CD4-positive, CD25-positive, alpha-beta regulatory T cell (primary cell): ENCODE data around the gene KLHL12. TPM values are rescaled to one million over a fixed set of nuclear protein-coding genes. Genes with fewer than 3 reads are reported as not detected.
"Not testable (repeated sequence)": the region's sequence is repeated elsewhere in the genome, so short reads cannot be mapped to it uniquely, and the experiment has no call there.

Experiments used
- ATAC-seq, 2 donors: fragments of 150-1000 bp; cut with Tn5 transposase; one replicate each; pipeline ENCODE4 v1.10.0; 2021; ENCODE audit warnings: low read depth in 2 of 2, moderate number of reproducible peaks in 2 of 2, moderate library complexity in 1 of 2
- DNase-seq, 3 donors: peaks; one replicate each; pipeline versions ENCODE4 v3.0.0 to v3.0.0-alpha.2; 2012 to 2022; ENCODE audit warnings: mixed read lengths in 1 of 3
- H3K27ac ChIP-seq: one replicate; pipeline ENCODE4 v1.7.0; 2013; ENCODE audit warnings: mild to moderate bottlenecking, low read length; ENCODE audit not compliant: insufficient read depth, poor library complexity, severe bottlenecking
- H3K27me3 ChIP-seq: one replicate; pipeline ENCODE4 v1.7.0; 2013; ENCODE audit warnings: low read length; ENCODE audit not compliant: control insufficient read depth, insufficient read depth
- H3K36me3 ChIP-seq: one replicate; pipeline ENCODE4 v1.7.0; 2013; ENCODE audit warnings: mild to moderate bottlenecking, low read length, moderate library complexity; ENCODE audit not compliant: control insufficient read depth, insufficient read depth
- H3K4me1 ChIP-seq: 2 replicates; pipeline ENCODE4 v1.7.0; 2013; ENCODE audit warnings: mild to moderate bottlenecking, low read length; ENCODE audit not compliant: insufficient read depth, control insufficient read depth, poor library complexity, severe bottlenecking
- H3K4me3 ChIP-seq: one replicate; pipeline ENCODE4 v1.7.0; 2013; ENCODE audit warnings: low read depth, mild to moderate bottlenecking, low read length, moderate library complexity
- H3K9me3 ChIP-seq, 2 experiments: 1 replicate in 1 of 2; 2 replicates in 1 of 2; pipeline ENCODE4 v1.7.0; 2013; ENCODE audit warnings: low read length in 2 of 2, mild to moderate bottlenecking in 1 of 2, moderate library complexity in 1 of 2; ENCODE audit not compliant: control insufficient read depth in 2 of 2
- H3K27ac Mint-ChIP-seq, 3 donors: one replicate each; pipeline ENCODE4 v1.8.0; 2020 to 2022; ENCODE audit warnings: mild to moderate bottlenecking in 3 of 3, mixed read lengths in 3 of 3, moderate library complexity in 2 of 3
- H3K27me3 Mint-ChIP-seq: one replicate; pipeline ENCODE4 v1.8.0; 2022; ENCODE audit warnings: mild to moderate bottlenecking, mixed read lengths
- H3K36me3 Mint-ChIP-seq: one replicate; pipeline ENCODE4 v1.8.0; 2020; ENCODE audit warnings: mixed read lengths
- H3K4me1 Mint-ChIP-seq, 4 donors: one replicate each; pipeline ENCODE4 v1.8.0; 2020 to 2022; ENCODE audit warnings: mixed read lengths in 4 of 4, mild to moderate bottlenecking in 1 of 4
- H3K4me3 Mint-ChIP-seq, 4 donors: one replicate each; pipeline ENCODE4 v1.8.0; 2020 to 2022; ENCODE audit warnings: mild to moderate bottlenecking in 4 of 4, mixed read lengths in 4 of 4, moderate library complexity in 3 of 4
- H3K9me3 Mint-ChIP-seq, 7 donors: one replicate each; pipeline ENCODE4 v1.8.0; 2020 to 2022; ENCODE audit warnings: mixed read lengths in 7 of 7, mild to moderate bottlenecking in 3 of 7, moderate library complexity in 2 of 7
- polyA plus RNA-seq, 4 donors: library from polyadenylated mRNA; unstranded; fragments of 300-500 nt; fragmentation: Illumina TruSeq; gene quantifications; one replicate each; pipeline ENCODE4 v1.2.3, GENCODE V29; 2021
- total RNA-seq: library from RNA; stranded (reverse); gene quantifications from one replicate; pipeline ENCODE4 v1.2.3, GENCODE V29; 2022

KLHL12 gene
- total and polyA plus RNA-seq, 5 donors from 2014 or later: 16.5 to 27.7 (median 19.6) TPM

- peaks cover 66% of the 10 kb centered on the region for H3K36me3 Mint-ChIP-seq
- H3K4me3 Mint-ChIP-seq: no peak overlapping the region
- H3K4me3 ChIP-seq: no peak overlapping the region
- ATAC-seq: no peak
- no peak for DNase-seq
- no peak overlapping the region for H3K27ac Mint-ChIP-seq
- no peaks in the 10 kb centered on the region for H3K9me3 ChIP-seq
- H3K4me1 Mint-ChIP-seq: no peaks in the 10 kb centered on the region
- no peaks in the 10 kb centered on the region for H3K27me3 Mint-ChIP-seq
- H3K27me3 ChIP-seq: no peaks in the 10 kb centered on the region
- H3K36me3 ChIP-seq: peaks cover 84% of the 10 kb centered on the region
- H3K4me1 ChIP-seq: no peaks in the 10 kb centered on the region
- H3K27ac ChIP-seq: no peak overlapping the region
- H3K9me3 Mint-ChIP-seq: no peaks in the 10 kb centered on the region
Measured at GRCh38 chr1:202945483-202945882, 18.4 kb upstream of the KLHL12 start.

DNA sequence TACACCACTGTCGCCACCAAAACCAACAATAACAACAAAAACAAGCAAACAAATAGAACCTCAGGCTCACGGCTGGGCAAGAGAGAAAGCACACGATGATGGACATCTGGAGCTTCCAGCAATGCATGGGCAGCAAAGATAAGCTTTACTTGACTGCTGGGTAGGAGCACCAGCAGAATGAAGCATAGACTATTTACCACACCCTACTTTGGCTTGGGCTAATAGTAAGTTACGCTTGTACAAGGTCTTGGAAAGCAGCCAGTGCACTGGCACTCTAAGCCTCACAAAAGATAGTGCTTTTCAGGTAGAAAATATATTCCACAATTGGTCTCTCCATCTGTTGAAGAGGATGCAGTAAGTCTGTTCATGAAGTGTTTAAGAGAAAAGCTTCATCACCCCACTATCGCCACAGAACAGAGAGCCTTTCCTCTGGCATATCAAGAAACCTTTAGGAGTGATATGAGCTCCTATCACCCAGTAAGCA is 17.4 kb upstream of the KLHL12 start:
- Histone ChIP-seq H3K27me3 (no peaks in the 10 kb centered on the region), H3K36me3 (peaks cover 81% of the 10 kb centered on the region), H3K4me3 (no peak overlapping the region), H3K4me1 (no peaks in the 10 kb centered on the region), H3K27ac (no peak overlapping the region), H3K9me3 (no peaks in the 10 kb centered on the region)
- no peak overlapping the region for H3K27ac Mint-ChIP-seq
- no peaks in the 10 kb centered on the region for H3K9me3 Mint-ChIP-seq
- no peak overlapping the region for H3K4me3 Mint-ChIP-seq
- DNase-seq (no peak), ATAC-seq (no peak)
- no peaks in the 10 kb centered on the region for H3K4me1 Mint-ChIP-seq
- peaks cover 62% of the 10 kb centered on the region for H3K36me3 Mint-ChIP-seq
- H3K27me3 Mint-ChIP-seq: no peaks in the 10 kb centered on the region

GRCh38 chr1:202942426-202942825 is 15.4 kb upstream of the KLHL12 start:
- Mint-ChIP-seq H3K4me3 (no peak overlapping the region), H3K27ac (no peak overlapping the region), H3K9me3 (no peaks in the 10 kb centered on the region), H3K27me3 (no peaks in the 10 kb centered on the region), H3K4me1 (no peaks in the 10 kb centered on the region), H3K36me3 (peaks cover 52% of the 10 kb centered on the region)
- H3K4me3 ChIP-seq: no peak overlapping the region
- no peak overlapping the region for H3K27ac ChIP-seq
- ATAC-seq (no peak), DNase-seq (no peak)
- no peaks in the 10 kb centered on the region for H3K27me3 ChIP-seq
- H3K4me1 ChIP-seq: no peaks in the 10 kb centered on the region
- no peaks in the 10 kb centered on the region for H3K9me3 ChIP-seq
- peaks cover 62% of the 10 kb centered on the region for H3K36me3 ChIP-seq

DNA sequence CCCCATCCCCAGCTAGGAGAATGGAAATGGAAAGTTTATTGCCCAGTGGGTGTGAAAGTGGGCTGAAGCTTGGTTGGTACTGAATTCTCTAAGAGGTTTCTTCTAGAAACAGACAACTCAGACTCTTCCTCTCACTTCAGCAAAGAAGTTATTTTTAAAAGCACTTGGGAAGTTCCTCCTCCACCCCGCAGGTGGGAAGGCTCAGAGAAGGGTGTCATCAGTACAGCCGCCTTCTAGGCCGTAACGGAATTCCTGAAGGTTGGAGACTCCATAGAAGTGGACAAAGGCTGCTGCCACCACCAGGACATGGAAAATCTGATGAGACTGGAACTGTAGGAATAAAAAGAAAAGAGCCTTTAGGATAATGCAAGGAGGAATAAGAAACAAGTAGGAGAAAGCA is 14.3 kb upstream of the KLHL12 start:
- Mint-ChIP-seq H3K9me3 (no peaks in the 10 kb centered on the region), H3K4me1 (no peaks in the 10 kb centered on the region), H3K27ac (no peak overlapping the region), H3K27me3 (no peaks in the 10 kb centered on the region), H3K4me3 (no peak overlapping the region), H3K36me3 (peaks cover 50% of the 10 kb centered on the region)
- ATAC-seq (no peak), DNase-seq (no peak)
- H3K27me3 ChIP-seq: no peaks in the 10 kb centered on the region
- H3K4me1 ChIP-seq: no peaks in the 10 kb centered on the region
- H3K27ac ChIP-seq: no peak overlapping the region
- H3K36me3 ChIP-seq: peaks cover 57% of the 10 kb centered on the region
- no peak overlapping the region for H3K4me3 ChIP-seq
- no peaks in the 10 kb centered on the region for H3K9me3 ChIP-seq

GRCh38 chr1:202940561-202940960 is 13.5 kb upstream of the KLHL12 start:
- no peaks in the 10 kb centered on the region for H3K27me3 Mint-ChIP-seq
- no peaks in the 10 kb centered on the region for H3K4me1 Mint-ChIP-seq
- Histone ChIP-seq H3K36me3 (peaks cover 50% of the 10 kb centered on the region), H3K27me3 (no peaks in the 10 kb centered on the region), H3K4me1 (no peaks in the 10 kb centered on the region), H3K9me3 (no peaks in the 10 kb centered on the region), H3K4me3 (no peak overlapping the region), H3K27ac (no peak overlapping the region)
- no peaks in the 10 kb centered on the region for H3K9me3 Mint-ChIP-seq
- no peak for ATAC-seq
- no peak overlapping the region for H3K27ac Mint-ChIP-seq
- peaks cover 42% of the 10 kb centered on the region for H3K36me3 Mint-ChIP-seq
- no peak overlapping the region for H3K4me3 Mint-ChIP-seq
- no peak for DNase-seq

DNA sequence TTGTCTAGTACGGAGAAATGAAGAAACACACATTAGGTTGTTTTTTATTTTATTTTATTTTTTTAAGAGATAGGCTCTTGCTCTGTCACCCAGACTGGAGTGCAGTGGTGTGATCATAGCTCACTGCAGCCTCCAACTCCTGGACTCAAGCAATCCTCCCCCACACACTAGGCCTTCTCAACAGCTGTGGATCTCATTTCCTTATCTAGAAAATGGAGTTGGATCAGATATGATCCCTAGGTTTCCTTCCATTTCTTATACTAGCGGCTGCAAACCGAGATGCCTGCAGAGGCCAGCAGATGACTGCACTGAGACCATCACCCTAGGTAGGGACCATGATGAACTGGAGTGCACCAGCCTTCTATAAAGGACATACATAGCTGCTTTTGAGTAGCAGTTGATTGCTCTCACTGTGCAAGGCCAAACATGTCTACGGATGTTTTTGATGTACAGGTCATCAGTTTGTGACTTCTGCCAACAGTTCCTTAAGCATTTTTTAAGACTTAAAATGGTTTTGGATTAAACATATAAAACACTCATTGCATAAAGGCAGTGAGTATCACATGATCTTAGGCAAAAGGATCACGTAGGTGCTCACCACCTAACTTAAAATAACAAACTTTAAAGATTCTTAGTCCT is 11.4 kb upstream of the KLHL12 start:
- no peak for ATAC-seq
- Histone ChIP-seq H3K4me1 (no peaks in the 10 kb centered on the region), H3K4me3 (no peak overlapping the region), H3K36me3 (peaks cover 30% of the 10 kb centered on the region), H3K9me3 (no peaks in the 10 kb centered on the region), H3K27ac (no peak overlapping the region), H3K27me3 (peaks cover 6% of the 10 kb centered on the region)
- DNase-seq: no peak
- H3K9me3 Mint-ChIP-seq: peaks cover 0 to 7% (median 0%) of the 10 kb centered on the region in 7 donors
- H3K4me3 Mint-ChIP-seq: no peak overlapping the region
- no peaks in the 10 kb centered on the region for H3K4me1 Mint-ChIP-seq
- peaks cover 19% of the 10 kb centered on the region for H3K27me3 Mint-ChIP-seq
- H3K36me3 Mint-ChIP-seq: peaks cover 22% of the 10 kb centered on the region
- H3K27ac Mint-ChIP-seq: no peak overlapping the region

DNA sequence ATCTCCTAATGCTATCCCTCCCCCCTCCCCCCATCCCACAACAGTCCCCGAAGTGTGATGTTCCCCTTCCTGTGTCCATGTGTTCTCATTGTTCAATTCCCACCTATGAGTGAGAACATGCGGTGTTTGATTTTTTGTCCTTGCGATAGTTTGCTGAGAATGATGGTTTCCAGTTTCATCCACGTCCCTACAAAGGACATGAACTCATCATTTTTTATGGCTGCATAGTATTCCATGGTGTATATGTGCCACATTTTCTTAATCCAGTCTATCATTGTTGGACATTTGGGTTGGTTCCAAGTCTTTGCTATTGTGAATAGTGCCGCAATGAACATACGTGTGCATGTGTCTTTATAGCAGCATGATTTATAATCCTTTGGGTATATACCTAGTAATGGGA is 9.4 kb upstream of the KLHL12 start:
- H3K9me3 Mint-ChIP-seq, ATAC-seq, H3K36me3 Mint-ChIP-seq, H3K9me3 ChIP-seq, H3K27me3 ChIP-seq, H3K4me1 Mint-ChIP-seq, H3K27ac ChIP-seq, H3K4me1 ChIP-seq, H3K4me3 ChIP-seq, H3K27ac Mint-ChIP-seq, DNase-seq, H3K4me3 Mint-ChIP-seq: not testable (repeated sequence)
- peaks cover 13% of the 10 kb centered on the region for H3K36me3 ChIP-seq
- peaks cover 33% of the 10 kb centered on the region for H3K27me3 Mint-ChIP-seq

- Mint-ChIP-seq H3K4me1 (no peaks in the 10 kb centered on the region), H3K36me3 (peaks cover 4% of the 10 kb centered on the region), H3K27ac (no peak overlapping the region), H3K27me3 (peaks cover 34% of the 10 kb centered on the region), H3K4me3 (no peak overlapping the region), H3K9me3 (peaks cover 0 to 7% (median 0%) of the 10 kb centered on the region in 7 donors)
- Histone ChIP-seq H3K4me3 (no peak overlapping the region), H3K36me3 (peaks cover 8% of the 10 kb centered on the region), H3K4me1 (no peaks in the 10 kb centered on the region), H3K27ac (no peak overlapping the region), H3K9me3 (no peaks in the 10 kb centered on the region), H3K27me3 (peaks cover 6% of the 10 kb centered on the region)
- ATAC-seq (no peak), DNase-seq (no peak)
Measured at GRCh38 chr1:202935844-202936243, 8.8 kb upstream of the KLHL12 start.
